SK-N-SH (cell line): ENCODE data around the gene TMPRSS13.

Experiments
- CTCF ChIP-seq: fragments of 200-600 bp; sonication (generic); IDR thresholded peaks from 2 replicates; pipeline ENCODE4 v1.6.1; 2017; ENCODE audit warnings: antibody characterized with exemption, mild to moderate bottlenecking, moderate library complexity
- ELF1 ChIP-seq: IDR thresholded peaks from 2 replicates; pipeline ENCODE4 v1.4.0; 2012
- EP300 ChIP-seq, 2 experiments: IDR thresholded peaks; 2 replicates each; pipeline versions ENCODE4 v1.4.0 to v1.6.1; 2012; ENCODE audit warnings: borderline replicate concordance in 1 of 2, low read depth in 1 of 2, low read length in 1 of 2
- EZH2phosphoT487 ChIP-seq: fragments of 200-600 bp; sonication (generic); IDR thresholded peaks from 2 replicates; pipeline ENCODE4 v1.6.1; 2017; ENCODE audit warnings: low read depth, mixed run types, mild to moderate bottlenecking, antibody characterized with exemption, moderate library complexity, borderline replicate concordance
- FOXM1 ChIP-seq: IDR thresholded peaks from 2 replicates; pipeline ENCODE4 v1.4.0; 2012; ENCODE audit warnings: low read depth, mild to moderate bottlenecking
- MAX ChIP-seq: IDR thresholded peaks from 2 replicates; pipeline ENCODE4 v1.4.0; 2012; ENCODE audit warnings: low read depth
- PBX3 ChIP-seq: IDR thresholded peaks from 2 replicates; pipeline ENCODE4; 2012
- POLR2AphosphoS5 ChIP-seq: IDR thresholded peaks from 2 replicates; pipeline ENCODE4 v1.6.1; 2012; ENCODE audit warnings: low read depth, low read length
- RAD21 ChIP-seq: IDR thresholded peaks from 2 replicates; pipeline ENCODE4 v1.6.1; 2012; ENCODE audit warnings: mild to moderate bottlenecking, low read length
- RCOR1 ChIP-seq: fragments of 150-350 bp; IDR thresholded peaks from 2 replicates; pipeline ENCODE4 v1.6.1; 2017; ENCODE audit warnings: antibody characterized with exemption, low read length
- REST ChIP-seq: IDR thresholded peaks from 2 replicates; pipeline ENCODE4 v1.6.1; 2012; ENCODE audit warnings: mild to moderate bottlenecking, low read depth, low read length, moderate library complexity

- TF ChIP-seq REST (no peak), CTCF (no peak), MAX (no peak), ELF1 (no peak), FOXM1 (no peak), EZH2phosphoT487 (no peak), RCOR1 (no peak), PBX3 (no peak), EP300 (IDR thresholded peaks at IDR 0.05; ENCODE audit: borderline replicate concordance in 1 of 2, low read depth in 1 of 2, low read length in 1 of 2) (no peak), RAD21 (no peak), POLR2AphosphoS5 (no peak)
Observed at GRCh38 chr11:117961896-117962295, 32.7 kb upstream of the TMPRSS13 start.
